Endometrial microvascular endothelial cells (primary cell): ENCODE results near the gene SLC9A9. TPM values are rescaled to one million over a fixed set of nuclear protein-coding genes. Genes with fewer than 3 reads are reported as not detected.

Experiments used
- in situ Hi-C: cut with HindIII; loops from 2 replicates; pipeline ENCODE4 v1.10.0; 2017; ENCODE audit warnings: low sequenced_read_pairs, low pct_unique_long_range_greater_than_20kb; ENCODE audit errors: inconsistent ontology term
- total RNA-seq: library from RNA; depleted of rRNA; stranded (reverse); fragments of >200 nt; gene quantifications from one replicate; pipeline ENCODE4 v1.2.3, GENCODE V29; 2015; ENCODE audit errors: inconsistent ontology term

The SLC9A9 gene
- total RNA-seq, 1 donor from 2014 or later: 2.3 TPM

GRCh38 chr3:143245692-143246091 lies 602.6 kb downstream of the SLC9A9 start:
- in situ Hi-C loops: no loop called here

- in situ Hi-C loops: no loop called here
Observed at GRCh38 chr3:143244516-143245063, 603.7 kb downstream of the SLC9A9 start.

- in situ Hi-C loops: no loop called here
Observed at GRCh38 chr3:143243686-143244085, 604.6 kb downstream of the SLC9A9 start.

- in situ Hi-C loops: no loop called here
Observed at GRCh38 chr3:143242691-143243090, 605.6 kb downstream of the SLC9A9 start.

GRCh38 chr3:143242101-143242500 lies 606.2 kb downstream of the SLC9A9 start:
- in situ Hi-C loops: no loop called here

- in situ Hi-C loops: no loop called here
Observed at GRCh38 chr3:143241481-143241951, 606.8 kb downstream of the SLC9A9 start.

GRCh38 chr3:143240886-143241285 lies 607.4 kb downstream of the SLC9A9 start:
- in situ Hi-C loops: no loop called here

- in situ Hi-C loops: no loop called here
Observed at GRCh38 chr3:143239031-143239430, 609.2 kb downstream of the SLC9A9 start.

GRCh38 chr3:143237077-143237627 lies 611.1 kb downstream of the SLC9A9 start:
- in situ Hi-C loops: no loop called here

- in situ Hi-C loops: no loop called here
Observed at GRCh38 chr3:143236226-143236964, 611.9 kb downstream of the SLC9A9 start.

- in situ Hi-C loops: no loop called here
Observed at GRCh38 chr3:143235614-143236204, 612.6 kb downstream of the SLC9A9 start.

- in situ Hi-C loops: no loop called here
Observed at GRCh38 chr3:143234526-143234925, 613.7 kb downstream of the SLC9A9 start.

- in situ Hi-C loops: no loop called here
Observed at GRCh38 chr3:143232981-143233380, 615.3 kb downstream of the SLC9A9 start.

GRCh38 chr3:143228405-143228804 lies 619.9 kb downstream of the SLC9A9 start:
- in situ Hi-C loops: no loop called here

- in situ Hi-C loops: no loop called here
Observed at GRCh38 chr3:143226678-143227291, 621.5 kb downstream of the SLC9A9 start.

GRCh38 chr3:143224716-143225115 lies 623.6 kb downstream of the SLC9A9 start:
- in situ Hi-C loops: no loop called here

- in situ Hi-C loops: no loop called here
Observed at GRCh38 chr3:143222981-143223380, 625.3 kb downstream of the SLC9A9 start.

- in situ Hi-C loops: no loop called here
Observed at GRCh38 chr3:143222505-143222904, 625.8 kb downstream of the SLC9A9 start.

- in situ Hi-C loops: no loop called here
Observed at GRCh38 chr3:143221446-143221845, 626.8 kb downstream of the SLC9A9 start.
